ENCODE data around the gene NDUFS8. TPM values are rescaled to one million over a fixed set of nuclear protein-coding genes. Genes with fewer than 3 reads are reported as not detected.

The NDUFS8 gene
- total RNA-seq, 1 experiment from 2014 or later = 220 TPM

- ChIA-PET CTCF (no interaction called here), POLR2A (ENCODE audit: low non-redundant PET) (no interaction called here)
- TF ChIP-seq EZH2 (IDR thresholded peaks at IDR 0.05; ENCODE audit: borderline replicate concordance, low read depth, low read length, poor library complexity, severe bottlenecking) (no peak), CTCF (conservative IDR thresholded peaks at IDR 0.05; ENCODE audit: low read depth, low read length) (no peak)
- Histone ChIP-seq H3K27me3 (replicated peaks; ENCODE audit: insufficient read depth, low read depth, low read length, poor library complexity) (no peaks in the 10 kb centered on the region), H3K9me3 (ENCODE audit: low read depth, low read length, poor library complexity, severe bottlenecking) (no peaks in the 10 kb centered on the region), H3K4me3 (ENCODE audit: low read depth, low read length, poor library complexity, severe bottlenecking) (no peak overlapping the region), H3K36me3 (ENCODE audit: insufficient read depth, low read length, poor library complexity, severe bottlenecking) (no peaks in the 10 kb centered on the region), H3K27ac (ENCODE audit: low read depth, low read length, poor library complexity, severe bottlenecking) (no peak overlapping the region), H3K4me1 (ENCODE audit: insufficient read depth, low read length, poor library complexity, severe bottlenecking) (peaks cover 22% of the 10 kb centered on the region)
- intact Hi-C loops (cut with micrococcal nuclease; ENCODE audit: unreplicated experiment) = no loop called here
- no TSS peak for BruUV-seq (replicated peaks)
- DNase-seq (ENCODE audit: low spot score) = no peak
Measured at GRCh38 chr11:68043349-68044144, 13.1 kb downstream of the NDUFS8 start.

- CTCF ChIA-PET = no interaction called here
- Histone ChIP-seq H3K36me3 (ENCODE audit: insufficient read depth, low read length, poor library complexity, severe bottlenecking) (no peaks in the 10 kb centered on the region), H3K27ac (ENCODE audit: low read depth, low read length, poor library complexity, severe bottlenecking) (no peak overlapping the region), H3K4me3 (ENCODE audit: low read depth, low read length, poor library complexity, severe bottlenecking) (no peak overlapping the region), H3K4me1 (ENCODE audit: insufficient read depth, low read length, poor library complexity, severe bottlenecking) (peaks cover 14% of the 10 kb centered on the region), H3K27me3 (replicated peaks; ENCODE audit: insufficient read depth, low read depth, low read length, poor library complexity) (no peaks in the 10 kb centered on the region), H3K9me3 (ENCODE audit: low read depth, low read length, poor library complexity, severe bottlenecking) (no peaks in the 10 kb centered on the region)
- intact Hi-C loops (cut with micrococcal nuclease; ENCODE audit: unreplicated experiment) = no loop called here
- no peak for TF ChIP-seq CTCF (conservative IDR thresholded peaks at IDR 0.05; ENCODE audit: low read depth, low read length)
- TF ChIP-seq EZH2 (IDR thresholded peaks at IDR 0.05; ENCODE audit: borderline replicate concordance, low read depth, low read length, poor library complexity, severe bottlenecking) = no peak
- no peak for DNase-seq (ENCODE audit: low spot score)
- POLR2A ChIA-PET (ENCODE audit: low non-redundant PET) = interaction anchor here (0.5 kb wide), 1 partner anchor 139 kb away, joined by 4 read pairs; no protein-coding TSS in a partner anchor
- no TSS peak for BruUV-seq (replicated peaks)
Measured at GRCh38 chr11:68044145-68044813, 13.8 kb downstream of the NDUFS8 start.

- POLR2A ChIA-PET (ENCODE audit: low non-redundant PET) = interaction anchor here (0.5 kb wide), 1 partner anchor 138 kb away, joined by 4 read pairs; no protein-coding TSS in a partner anchor
- Histone ChIP-seq H3K27ac (ENCODE audit: low read depth, low read length, poor library complexity, severe bottlenecking) (no peak overlapping the region), H3K9me3 (ENCODE audit: low read depth, low read length, poor library complexity, severe bottlenecking) (no peaks in the 10 kb centered on the region), H3K36me3 (ENCODE audit: insufficient read depth, low read length, poor library complexity, severe bottlenecking) (no peaks in the 10 kb centered on the region), H3K4me1 (ENCODE audit: insufficient read depth, low read length, poor library complexity, severe bottlenecking) (peaks cover 9% of the 10 kb centered on the region), H3K27me3 (replicated peaks; ENCODE audit: insufficient read depth, low read depth, low read length, poor library complexity) (no peaks in the 10 kb centered on the region), H3K4me3 (ENCODE audit: low read depth, low read length, poor library complexity, severe bottlenecking) (no peak overlapping the region)
- CTCF ChIA-PET = no interaction called here
- TF ChIP-seq EZH2 (IDR thresholded peaks at IDR 0.05; ENCODE audit: borderline replicate concordance, low read depth, low read length, poor library complexity, severe bottlenecking) (no peak), CTCF (conservative IDR thresholded peaks at IDR 0.05; ENCODE audit: low read depth, low read length) (no peak)
- no peak for DNase-seq (ENCODE audit: low spot score)
- intact Hi-C loops (cut with micrococcal nuclease; ENCODE audit: unreplicated experiment) = no loop called here
- BruUV-seq (replicated peaks) = no TSS peak
Measured at GRCh38 chr11:68044898-68045351, 14.4 kb downstream of the NDUFS8 start.
